Uterus (tissue), 4 donors: Measurements from ENCODE around the gene MYBL2. TPM values are rescaled to one million over a fixed set of nuclear protein-coding genes. Genes with fewer than 3 reads are reported as not detected.

Experiments used
- DNase-seq, 2 donors: peaks; one replicate each; pipeline ENCODE4 v3.0.0-alpha.2; 2019 to 2020
- H3K27ac ChIP-seq, 2 donors: fragments of 200-600 bp; sonication (generic); 1 replicate in 1 of 2; 2 replicates in 1 of 2; pipeline ENCODE4 v1.5.1; 2016 to 2018
- H3K27me3 ChIP-seq, 2 donors: fragments of 200-600 bp; sonication (generic); one replicate each; pipeline ENCODE4 v1.5.1; 2018 to 2019; ENCODE audit warnings: control low read depth in 1 of 2
- H3K36me3 ChIP-seq, 2 donors: fragments of 200-600 bp; sonication (generic); one replicate each; pipeline ENCODE4 v1.5.1; 2019; ENCODE audit warnings: control low read depth in 1 of 2
- H3K4me1 ChIP-seq, 2 donors: fragments of 200-600 bp; sonication (generic); one replicate each; pipeline ENCODE4 v1.5.1; 2018 to 2019; ENCODE audit warnings: control low read depth in 1 of 2
- H3K4me3 ChIP-seq, 2 donors: fragments of 200-600 bp; sonication (generic); 1 replicate in 1 of 2; 2 replicates in 1 of 2; pipeline ENCODE4 v1.5.1; 2018 to 2019; ENCODE audit warnings: mild to moderate bottlenecking in 1 of 2
- H3K9me3 ChIP-seq, 2 donors: fragments of 200-600 bp; sonication (generic); one replicate each; pipeline ENCODE4 v1.5.1; 2019; ENCODE audit warnings: control low read depth in 1 of 2
- CTCF ChIP-seq, 4 experiments: fragments of 200-600 bp in 2 of 4; fragments of 450-650 bp in 2 of 4; sonication (generic) in 2 of 4; IDR thresholded peaks; one replicate each; pipeline ENCODE4 v1.5.1; 2016 to 2019; ENCODE audit warnings: antibody characterized with exemption in 4 of 4, mild to moderate bottlenecking in 2 of 4, moderate library complexity in 1 of 4
- POLR2A ChIP-seq, 2 donors: fragments of 450-650 bp; IDR thresholded peaks; one replicate each; pipeline ENCODE4 v1.6.1; 2016; ENCODE audit warnings: antibody characterized with exemption in 2 of 2, mild to moderate bottlenecking in 1 of 2, moderate library complexity in 1 of 2
- intact Hi-C: fragments of 100-400 bp; cut with DNase I; formaldehyde crosslinking; loops from one replicate; pipeline ENCODE4 v1.15.1; 2023; ENCODE audit warnings: low total_unique reads
- total RNA-seq, 4 donors: library from RNA; depleted of rRNA in 3 of 4; stranded (reverse); fragments of >200 nt in 3 of 4; gene quantifications; one replicate each; pipeline versions ENCODE4 v1.1.0 to v1.2.4, GENCODE V29; 2014 to 2023
- donor health status: DM: yes; HTN: yes; CAD: no.

The MYBL2 gene
- total RNA-seq, 4 donors from 2014 or later: 0.29 to 5.2 TPM; not detected in 2

DNA sequence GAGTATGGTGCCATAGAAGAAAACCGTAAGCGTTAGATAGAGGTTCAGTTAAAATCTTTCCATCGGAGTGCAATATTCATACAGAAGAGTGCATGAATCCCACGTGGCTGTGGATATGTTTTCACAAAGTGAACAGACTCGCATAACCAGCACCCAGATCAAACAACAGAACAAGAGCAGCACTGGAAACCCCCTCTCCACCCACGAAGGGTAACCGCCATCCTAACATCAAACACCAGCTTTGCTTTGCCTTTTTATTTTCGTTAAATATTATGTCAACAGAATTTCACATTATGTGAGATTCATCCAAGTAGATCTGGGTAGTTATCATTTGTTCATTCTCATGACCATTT is 55.2 kb downstream of the MYBL2 start:
- Histone ChIP-seq H3K36me3 (no peaks in the 10 kb centered on the region), H3K9me3 (no peaks in the 10 kb centered on the region), H3K4me3 (no peak overlapping the region), H3K4me1 (no peaks in the 10 kb centered on the region), H3K27ac (no peak overlapping the region), H3K27me3 (no peaks in the 10 kb centered on the region)
- no peak for TF ChIP-seq CTCF (IDR thresholded peaks at IDR 0.05)
- no peak for TF ChIP-seq POLR2A (IDR thresholded peaks at IDR 0.05)
- intact Hi-C loops: no loop called here
- DNase-seq: no peak

DNA sequence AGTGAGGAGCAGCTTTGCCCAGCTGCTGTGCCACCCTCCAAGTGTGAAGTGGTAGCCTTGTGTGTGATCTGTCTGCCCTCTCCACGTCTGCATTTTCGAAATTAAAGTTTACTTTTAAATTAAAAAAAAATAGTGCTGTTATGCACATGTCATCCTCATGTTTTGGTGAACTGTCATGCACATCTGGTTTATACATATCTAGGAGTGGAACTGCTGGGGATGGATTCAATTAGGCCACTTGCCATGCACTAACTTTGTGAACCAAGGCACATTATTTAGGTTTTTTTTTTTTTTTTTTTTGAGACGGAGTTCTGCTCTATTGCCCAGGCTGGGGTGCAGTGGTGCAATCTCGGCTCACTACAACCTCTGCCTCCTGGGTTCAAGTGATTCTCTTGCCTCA is 56.3 kb downstream of the MYBL2 start:
- intact Hi-C loops: no loop called here
- no peak for DNase-seq

GRCh38 chr20:43723735-43724134 is 56.8 kb downstream of the MYBL2 start:
- Histone ChIP-seq H3K27me3 (no peaks in the 10 kb centered on the region), H3K27ac (no peak overlapping the region), H3K36me3 (no peaks in the 10 kb centered on the region), H3K4me3 (no peak overlapping the region), H3K4me1 (no peaks in the 10 kb centered on the region), H3K9me3 (no peaks in the 10 kb centered on the region)
- TF ChIP-seq POLR2A (IDR thresholded peaks at IDR 0.05): no peak
- no peak for TF ChIP-seq CTCF (IDR thresholded peaks at IDR 0.05)
- no peak for DNase-seq
- intact Hi-C loops: no loop called here

More for the DNA sequence above, 56.3 kb downstream of the MYBL2 start:
- no peaks in the 10 kb centered on the region for H3K27me3 ChIP-seq
- no peak overlapping the region for H3K27ac ChIP-seq
- TF ChIP-seq POLR2A (IDR thresholded peaks at IDR 0.05) (no peak), CTCF (IDR thresholded peaks at IDR 0.05) (no peak)
- no peaks in the 10 kb centered on the region for H3K9me3 ChIP-seq
- H3K4me1 ChIP-seq: no peaks in the 10 kb centered on the region
- no peak overlapping the region for H3K4me3 ChIP-seq
- H3K36me3 ChIP-seq: no peaks in the 10 kb centered on the region

- no peak for DNase-seq
- Histone ChIP-seq H3K36me3 (no peaks in the 10 kb centered on the region), H3K4me1 (no peaks in the 10 kb centered on the region), H3K9me3 (no peaks in the 10 kb centered on the region), H3K27me3 (no peaks in the 10 kb centered on the region), H3K27ac (no peak overlapping the region), H3K4me3 (no peak overlapping the region)
- TF ChIP-seq POLR2A (IDR thresholded peaks at IDR 0.05) (no peak), CTCF (IDR thresholded peaks at IDR 0.05) (no peak)
- intact Hi-C loops: no loop called here
Observed at GRCh38 chr20:43724383-43724782, 57.5 kb downstream of the MYBL2 start.

DNA sequence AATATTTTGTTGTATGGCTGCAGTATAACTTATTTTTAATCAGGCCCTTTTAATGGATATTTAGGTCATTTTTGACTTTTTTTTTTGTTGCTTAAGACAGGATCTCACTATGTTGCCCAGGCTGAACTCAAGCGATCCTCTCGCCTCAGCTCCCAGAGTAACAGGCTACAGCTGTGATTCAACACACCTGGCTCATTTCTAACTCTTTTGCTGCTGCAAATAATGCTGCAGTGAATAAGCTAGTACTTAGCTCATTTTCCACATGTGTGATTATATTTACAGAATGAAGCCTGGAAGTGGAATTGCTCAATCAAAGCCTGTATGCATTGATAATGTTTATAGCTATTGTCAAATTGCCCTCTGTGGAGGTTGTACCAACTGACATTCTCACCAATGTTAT is 58.8 kb downstream of the MYBL2 start:
- intact Hi-C loops: no loop called here
- Histone ChIP-seq H3K27ac (no peak overlapping the region), H3K9me3 (no peaks in the 10 kb centered on the region), H3K4me3 (no peak overlapping the region), H3K4me1 (no peaks in the 10 kb centered on the region), H3K27me3 (no peaks in the 10 kb centered on the region), H3K36me3 (no peaks in the 10 kb centered on the region)
- DNase-seq: no peak
- TF ChIP-seq POLR2A (IDR thresholded peaks at IDR 0.05) (no peak), CTCF (IDR thresholded peaks at IDR 0.05) (no peak)
